T-helper 1 cell treated with Interleukin-12 subunit alpha and Interleukin-12 subunit beta and Interleukin-4 antibody, amounts not matched to agents 30 μg/mL and 1 μg/mL, for 36 hours (primary cell): ENCODE data around the gene NUDCD2.

Source experiments
- H3K27ac Mint-ChIP-seq: one replicate; pipeline ENCODE4 v1.8.0; 2021; ENCODE audit warnings: mild to moderate bottlenecking, mixed read lengths
- H3K27me3 Mint-ChIP-seq: one replicate; pipeline ENCODE4 v1.8.0; 2021; ENCODE audit warnings: low read depth, mixed read lengths
- H3K36me3 Mint-ChIP-seq: one replicate; pipeline ENCODE4 v1.8.0; 2021; ENCODE audit warnings: low read depth, mixed read lengths
- H3K4me1 Mint-ChIP-seq: one replicate; pipeline ENCODE4 v1.8.0; 2021; ENCODE audit warnings: low read depth, mixed read lengths
- H3K4me3 Mint-ChIP-seq: one replicate; pipeline ENCODE4 v1.8.0; 2021; ENCODE audit warnings: mild to moderate bottlenecking, moderate library complexity, mixed read lengths
- H3K9me3 Mint-ChIP-seq: one replicate; pipeline ENCODE4 v1.8.0; 2021; ENCODE audit warnings: mixed read lengths

NUDCD2 gene

GRCh38 chr5:163459819-163460561 lies at the start of gene NUDCD2:
TSS of gene NUDCD2 (minus strand) at chr5:163460102. CDS start at chr5:163460050, 52 bp downstream.
- Mint-ChIP-seq H3K27ac (peak within 1 kb of the TSS; percentile 99), H3K27me3 (no peaks in the 10 kb centered on the region), H3K36me3 (peaks cover 33% of the 10 kb centered on the region), H3K4me1 (peaks cover 46% of the 10 kb centered on the region), H3K4me3 (peak within 1 kb of the TSS; percentile 93), H3K9me3 (no peaks in the 10 kb centered on the region)

- Mint-ChIP-seq H3K27me3 (no peaks in the 10 kb centered on the region), H3K4me1 (peaks cover 40% of the 10 kb centered on the region), H3K4me3 (peak overlapping the region; percentile 86), H3K27ac (peak overlapping the region; percentile 78), H3K36me3 (peaks cover 27% of the 10 kb centered on the region), H3K9me3 (no peaks in the 10 kb centered on the region)
Observed at GRCh38 chr5:163509291-163509951, 49.5 kb upstream of the NUDCD2 start.

- H3K4me3 Mint-ChIP-seq: peak overlapping the region; percentile 86
- peaks cover 26% of the 10 kb centered on the region for H3K36me3 Mint-ChIP-seq
- no peaks in the 10 kb centered on the region for H3K27me3 Mint-ChIP-seq
- peak overlapping the region; percentile 78 for H3K27ac Mint-ChIP-seq
- H3K9me3 Mint-ChIP-seq: no peaks in the 10 kb centered on the region
- peaks cover 40% of the 10 kb centered on the region for H3K4me1 Mint-ChIP-seq
Observed at GRCh38 chr5:163508753-163509152, 48.9 kb upstream of the NUDCD2 start.

- H3K9me3 Mint-ChIP-seq: no peaks in the 10 kb centered on the region
- peaks cover 14% of the 10 kb centered on the region for H3K36me3 Mint-ChIP-seq
- peak overlapping the region; percentile 91 for H3K27ac Mint-ChIP-seq
- H3K27me3 Mint-ChIP-seq: no peaks in the 10 kb centered on the region
- peaks cover 43% of the 10 kb centered on the region for H3K4me1 Mint-ChIP-seq
- peak overlapping the region; percentile 86 for H3K4me3 Mint-ChIP-seq
Observed at GRCh38 chr5:163506726-163507125, 46.8 kb upstream of the NUDCD2 start.

- no peaks in the 10 kb centered on the region for H3K27me3 Mint-ChIP-seq
- peaks cover 14% of the 10 kb centered on the region for H3K36me3 Mint-ChIP-seq
- no peaks in the 10 kb centered on the region for H3K9me3 Mint-ChIP-seq
- H3K27ac Mint-ChIP-seq: peak overlapping the region; percentile 91
- H3K4me1 Mint-ChIP-seq: peaks cover 43% of the 10 kb centered on the region
- peak overlapping the region; percentile 86 for H3K4me3 Mint-ChIP-seq
Observed at GRCh38 chr5:163506095-163506457, 46.2 kb upstream of the NUDCD2 start.

GRCh38 chr5:163505368-163506094 lies 45.6 kb upstream of the NUDCD2 start, which contains the start of gene MAT2B:
TSS of gene MAT2B (plus strand) at chr5:163505619. CDS start at chr5:163505687, 68 bp downstream.
- Mint-ChIP-seq H3K27ac (peak within 1 kb of the TSS; percentile 91), H3K27me3 (no peaks in the 10 kb centered on the region), H3K36me3 (peaks cover 9% of the 10 kb centered on the region), H3K4me3 (peak within 1 kb of the TSS; percentile 86), H3K4me1 (peaks cover 38% of the 10 kb centered on the region), H3K9me3 (no peaks in the 10 kb centered on the region)

- H3K4me3 Mint-ChIP-seq: peak overlapping the region; percentile 86
- H3K27ac Mint-ChIP-seq: peak overlapping the region; percentile 91
- H3K4me1 Mint-ChIP-seq: peaks cover 37% of the 10 kb centered on the region
- peaks cover 9% of the 10 kb centered on the region for H3K36me3 Mint-ChIP-seq
- H3K9me3 Mint-ChIP-seq: no peaks in the 10 kb centered on the region
- H3K27me3 Mint-ChIP-seq: no peaks in the 10 kb centered on the region
Observed at GRCh38 chr5:163505049-163505367, 45.1 kb upstream of the NUDCD2 start.

GRCh38 chr5:163504079-163504931 lies 44.4 kb upstream of the NUDCD2 start:
- peak overlapping the region; percentile 91 for H3K27ac Mint-ChIP-seq
- peaks cover 9% of the 10 kb centered on the region for H3K36me3 Mint-ChIP-seq

GRCh38 chr5:163503106-163504078 lies 43.5 kb upstream of the NUDCD2 start:
- Mint-ChIP-seq H3K27ac (peak overlapping the region; percentile 91), H3K4me1 (peaks cover 23% of the 10 kb centered on the region), H3K27me3 (no peaks in the 10 kb centered on the region), H3K9me3 (no peaks in the 10 kb centered on the region), H3K4me3 (peak overlapping the region; percentile 86), H3K36me3 (peaks cover 3% of the 10 kb centered on the region)

More at GRCh38 chr5:163504079-163504931, 44.4 kb upstream of the NUDCD2 start:
- peak overlapping the region; percentile 86 for H3K4me3 Mint-ChIP-seq
- no peaks in the 10 kb centered on the region for H3K9me3 Mint-ChIP-seq
- peaks cover 32% of the 10 kb centered on the region for H3K4me1 Mint-ChIP-seq
- H3K27me3 Mint-ChIP-seq: no peaks in the 10 kb centered on the region

GRCh38 chr5:163502521-163502920 lies 42.6 kb upstream of the NUDCD2 start:
- Mint-ChIP-seq H3K27ac (peak overlapping the region; percentile 91), H3K27me3 (no peaks in the 10 kb centered on the region), H3K4me1 (peaks cover 15% of the 10 kb centered on the region), H3K9me3 (no peaks in the 10 kb centered on the region), H3K36me3 (peaks cover 3% of the 10 kb centered on the region), H3K4me3 (peak overlapping the region; percentile 86)

- Mint-ChIP-seq H3K9me3 (no peaks in the 10 kb centered on the region), H3K27ac (no peak overlapping the region), H3K4me3 (no peak overlapping the region), H3K4me1 (peaks cover 10% of the 10 kb centered on the region), H3K27me3 (no peaks in the 10 kb centered on the region), H3K36me3 (peaks cover 2% of the 10 kb centered on the region)
Observed at GRCh38 chr5:163498886-163499285, 39.0 kb upstream of the NUDCD2 start.

GRCh38 chr5:163497315-163497714 lies 37.4 kb upstream of the NUDCD2 start:
- Mint-ChIP-seq H3K36me3 (peaks cover 2% of the 10 kb centered on the region), H3K27me3 (no peaks in the 10 kb centered on the region), H3K9me3 (no peaks in the 10 kb centered on the region)

GRCh38 chr5:163496286-163496685 lies 36.4 kb upstream of the NUDCD2 start:
- Mint-ChIP-seq H3K27ac (no peak overlapping the region), H3K4me3 (no peak overlapping the region), H3K9me3 (no peaks in the 10 kb centered on the region)

More at GRCh38 chr5:163497315-163497714, 37.4 kb upstream of the NUDCD2 start:
- Mint-ChIP-seq H3K27ac (no peak overlapping the region), H3K4me3 (no peak overlapping the region), H3K4me1 (peaks cover under 1% of the 10 kb centered on the region)

More at GRCh38 chr5:163496286-163496685, 36.4 kb upstream of the NUDCD2 start:
- Mint-ChIP-seq H3K4me1 (no peaks in the 10 kb centered on the region), H3K27me3 (no peaks in the 10 kb centered on the region), H3K36me3 (peaks cover 8% of the 10 kb centered on the region)
